Activated T-cell treated with anti-CD3 and anti-CD28 coated beads for 1 hour (primary cell): ENCODE results near the gene TFAP2C.
"Not testable (repeated sequence)": the region's sequence is repeated elsewhere in the genome, so short reads cannot be mapped to it uniquely, and the experiment has no call there.

Source experiments
- DNase-seq: peaks from one replicate; pipeline ENCODE4 v3.0.0-alpha.2; 2020; ENCODE audit warnings: low read depth

The TFAP2C gene

DNA sequence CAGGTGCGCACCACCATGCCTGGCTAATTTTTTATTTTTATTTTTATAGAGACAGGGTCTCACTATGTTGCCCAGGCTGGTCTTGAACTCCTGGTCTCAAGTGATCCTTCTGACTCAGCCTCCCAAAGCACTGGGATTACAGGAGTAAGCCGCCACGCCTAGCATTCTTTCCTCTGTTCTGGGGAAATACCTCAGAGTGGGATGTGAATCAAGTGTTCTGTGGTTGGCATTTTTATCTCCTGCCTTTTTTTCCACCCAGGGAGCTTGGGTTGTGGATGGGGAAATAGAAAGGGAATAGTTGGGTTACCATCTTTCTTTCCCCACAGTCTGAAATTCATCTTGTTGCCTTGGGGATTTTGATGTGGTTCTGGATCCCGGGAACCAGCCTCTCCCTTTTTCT lies 24.1 kb downstream of the TFAP2C start:
- no peak for DNase-seq

DNA sequence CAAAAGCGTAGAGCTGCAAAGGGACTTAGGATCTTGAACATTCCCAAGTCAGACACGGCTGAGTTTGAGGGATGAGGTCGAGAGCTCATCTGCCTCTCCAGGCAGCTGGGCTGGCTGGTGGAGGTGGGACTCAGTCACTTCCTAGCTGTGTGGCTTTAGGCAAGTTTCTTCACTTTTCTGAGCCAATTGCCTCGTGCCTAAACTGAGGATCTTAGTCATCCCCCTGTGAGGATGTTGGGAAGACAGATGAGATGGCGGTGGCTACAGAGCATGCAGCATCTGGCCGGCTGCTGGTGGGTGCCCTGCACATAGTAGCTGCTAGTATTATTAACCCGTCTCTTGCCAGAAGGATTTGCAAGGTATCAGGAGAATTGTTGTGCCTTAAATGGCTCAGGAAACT lies 27.5 kb downstream of the TFAP2C start:
- no peak for DNase-seq

DNA sequence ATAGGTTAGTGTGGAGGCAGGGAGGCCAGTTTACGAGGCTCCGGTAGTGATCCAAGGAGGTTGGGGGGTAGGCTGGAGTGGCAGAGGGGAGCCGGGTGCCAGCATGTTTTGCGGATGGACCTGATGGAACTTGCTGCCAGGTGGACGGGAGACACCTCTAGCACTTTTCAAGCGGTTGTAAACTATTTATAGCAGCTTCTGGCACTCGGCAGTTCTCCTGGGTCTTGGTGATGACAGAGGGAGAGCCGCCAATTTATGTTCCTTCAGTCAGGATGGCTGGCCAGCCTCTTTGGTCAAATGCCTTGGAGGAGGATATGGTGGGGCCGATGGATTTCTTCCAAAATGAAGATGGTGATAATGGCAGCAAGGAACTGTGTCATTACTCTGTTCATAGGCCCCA lies 28.8 kb downstream of the TFAP2C start:
- DNase-seq, result no peak

DNA sequence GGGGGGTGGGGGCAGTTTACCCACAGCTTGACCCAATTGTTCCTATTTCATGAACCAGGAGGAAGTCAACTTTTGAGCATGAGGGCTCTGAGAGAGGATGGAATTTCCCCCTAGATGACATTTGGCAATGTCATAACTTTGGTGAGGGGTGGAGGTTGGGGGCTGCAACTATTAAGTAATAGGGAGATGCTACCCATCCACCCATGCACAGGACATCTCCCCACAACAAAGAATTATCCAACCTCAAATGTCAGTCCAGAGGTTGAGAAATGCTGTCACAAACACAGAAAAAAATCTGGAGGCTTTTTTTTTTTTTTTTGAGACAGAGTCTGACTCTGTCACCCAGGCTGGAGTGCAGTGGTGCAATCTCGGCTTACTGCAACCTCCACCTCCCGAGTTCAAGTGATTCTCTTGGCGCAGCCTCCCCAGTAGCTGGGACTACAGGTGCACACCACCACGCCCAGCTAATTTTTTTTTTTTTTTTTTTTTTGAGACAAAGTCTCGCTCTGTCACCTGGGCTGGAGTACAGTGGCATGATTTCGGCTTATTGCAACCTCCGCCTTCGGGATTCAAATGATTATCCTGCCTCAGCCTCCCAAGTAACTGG lies 29.3 kb downstream of the TFAP2C start:
- DNase-seq, result not testable (repeated sequence)

DNA sequence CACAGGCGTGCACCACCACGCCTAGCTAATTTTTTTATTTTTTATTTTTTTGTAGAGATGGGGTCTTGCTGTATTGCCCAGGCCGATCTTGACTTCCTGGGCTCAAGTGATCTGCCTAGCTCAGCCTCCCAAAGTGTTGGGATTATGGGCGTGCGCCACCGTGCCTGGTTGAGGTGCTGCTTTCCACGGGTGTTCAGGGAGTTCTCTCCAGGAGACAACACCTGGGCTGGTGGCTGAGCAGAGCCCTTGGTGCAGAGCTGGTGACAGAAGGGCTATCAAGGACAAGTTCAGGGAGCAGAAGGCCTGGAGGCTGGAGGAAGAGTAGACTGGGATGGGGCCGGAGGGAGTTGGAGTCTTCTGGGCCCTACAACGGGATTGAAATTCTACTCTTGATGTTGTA lies 34.6 kb downstream of the TFAP2C start:
- DNase-seq, result no peak

DNA sequence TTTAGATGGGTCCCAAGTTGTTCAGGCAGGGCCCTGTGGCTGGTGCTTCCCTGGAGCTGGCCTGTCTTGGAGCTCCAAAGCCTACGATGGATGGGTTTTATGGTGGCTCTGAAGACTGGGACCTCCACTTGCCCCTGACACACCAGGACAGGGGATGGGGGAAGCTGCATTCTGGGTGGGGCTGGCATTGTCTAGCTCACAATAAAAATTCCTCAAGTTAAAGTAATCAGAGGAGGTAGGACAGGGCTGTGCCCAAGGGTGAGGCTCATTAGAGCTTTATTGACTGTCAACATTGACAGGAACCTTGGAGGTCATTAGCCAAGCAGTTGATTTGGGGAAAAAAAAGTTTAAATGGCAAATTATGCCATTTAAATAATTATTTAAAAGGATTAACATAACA lies 35.7 kb downstream of the TFAP2C start:
- DNase-seq, result no peak

DNA sequence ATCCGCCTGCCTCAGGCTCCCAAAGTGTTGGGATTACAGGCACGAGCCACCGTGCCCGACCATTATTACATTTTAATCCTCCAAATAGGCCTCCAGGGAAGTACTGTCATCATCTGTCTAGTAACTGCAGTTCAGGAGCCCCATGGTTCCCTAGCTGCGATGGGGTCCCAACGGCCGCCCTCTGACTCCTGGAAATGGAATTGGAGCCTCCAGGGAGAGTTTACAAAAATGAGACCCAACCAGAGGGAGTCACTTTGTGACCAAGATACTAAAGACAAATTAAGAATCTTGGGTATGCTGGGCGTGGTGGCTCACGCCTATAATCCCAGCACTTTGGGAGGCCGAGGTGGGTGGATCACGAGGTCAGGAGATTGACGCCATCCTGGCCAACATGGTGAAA lies 36.7 kb downstream of the TFAP2C start:
- no peak for DNase-seq

DNA sequence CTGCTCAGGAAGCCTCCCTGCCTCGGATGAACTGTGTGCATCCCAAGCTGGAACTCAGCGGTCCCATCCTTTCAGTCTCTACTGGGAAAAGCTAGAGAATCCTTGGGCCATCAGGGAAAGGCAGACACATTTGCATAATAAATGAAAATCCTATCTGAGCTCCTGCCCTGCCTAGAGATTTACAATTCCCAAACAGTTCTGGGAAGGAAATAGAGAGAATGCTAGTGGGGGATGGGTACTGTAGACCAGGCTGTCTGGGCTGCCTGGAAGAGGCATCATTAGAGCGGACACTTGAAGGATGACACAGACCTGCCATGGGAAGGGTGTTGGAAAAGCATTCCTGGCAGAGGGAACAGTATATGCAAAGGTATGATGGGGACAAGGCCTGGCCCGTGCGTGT lies 44.3 kb downstream of the TFAP2C start:
- DNase-seq, result no peak

DNA sequence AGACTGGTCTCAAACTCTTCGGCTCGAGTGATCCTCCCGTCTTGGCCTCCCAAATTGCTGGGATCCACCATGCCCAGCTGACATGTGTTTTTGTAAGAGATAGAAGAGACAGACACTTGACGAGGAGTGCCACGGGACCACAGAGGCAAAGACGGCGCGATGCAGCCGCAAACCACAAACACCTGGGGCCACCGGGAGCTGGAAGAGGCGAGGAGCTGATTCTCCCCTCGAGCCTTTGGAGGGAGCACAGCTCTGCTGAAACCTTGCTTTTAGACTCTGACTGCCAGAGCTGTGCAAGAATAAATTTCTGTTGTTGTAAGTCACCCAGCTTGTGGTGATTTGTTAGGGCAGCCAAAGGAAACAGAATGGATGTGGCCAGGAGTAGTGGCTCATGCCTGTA lies 46.9 kb downstream of the TFAP2C start:
- no peak for DNase-seq

DNA sequence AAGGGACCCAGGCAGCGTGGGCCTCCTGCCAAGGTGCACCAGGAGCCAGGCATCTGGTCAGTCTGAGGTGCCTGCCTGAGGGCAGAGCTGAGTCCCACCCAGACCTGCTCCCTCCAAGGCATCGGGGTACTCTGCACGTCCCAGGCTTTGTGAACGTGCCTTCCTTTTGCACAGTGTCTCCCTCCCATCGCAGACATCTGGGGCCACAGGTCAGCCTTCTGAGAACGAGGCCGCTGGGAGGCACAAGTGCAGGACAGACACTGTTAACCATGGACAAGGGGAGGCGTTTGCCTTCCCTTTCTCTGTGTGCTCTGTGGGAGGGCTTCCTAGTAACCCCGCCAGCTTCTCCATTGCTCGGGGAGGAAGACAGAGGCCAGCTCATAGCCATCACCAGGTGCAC lies 47.6 kb downstream of the TFAP2C start:
- no peak for DNase-seq

DNA sequence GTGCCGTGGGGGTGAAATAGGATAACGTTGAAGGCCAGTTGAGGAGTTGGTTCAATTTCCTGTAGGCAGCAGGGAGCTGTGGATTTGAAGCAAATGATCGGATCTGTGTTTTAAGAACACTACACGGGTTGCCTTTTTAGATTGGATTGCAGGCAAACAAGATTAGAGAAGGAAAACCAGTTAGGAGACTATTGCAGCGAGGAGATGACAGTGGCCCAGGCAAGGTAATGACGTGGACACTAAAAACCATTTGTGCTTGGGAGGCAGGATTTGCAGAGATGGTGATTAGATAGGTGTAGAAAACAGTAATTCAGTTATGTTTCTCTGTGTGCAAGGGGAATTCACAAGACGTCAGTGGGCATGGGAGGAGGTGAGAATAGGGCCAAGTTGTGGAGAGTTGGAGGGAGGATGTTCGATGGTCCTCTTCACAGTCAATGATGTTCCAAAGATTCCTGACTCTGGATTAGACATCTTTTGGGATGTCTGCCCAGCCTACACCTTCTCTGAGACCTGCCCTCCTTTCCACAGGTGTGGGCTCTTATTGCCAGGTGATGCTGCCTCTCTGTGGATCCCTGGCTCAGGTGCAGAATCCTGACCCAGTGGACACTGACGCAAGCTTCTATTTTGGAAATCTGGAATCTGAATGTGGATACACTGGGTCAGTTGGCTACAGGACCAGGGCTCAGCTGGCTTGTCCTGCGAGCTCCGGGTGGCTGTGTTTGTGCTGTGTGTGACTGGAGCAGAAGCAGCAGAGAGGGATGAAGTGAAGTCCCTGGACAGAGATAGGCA lies 54.2 kb downstream of the TFAP2C start:
- no peak for DNase-seq

DNA sequence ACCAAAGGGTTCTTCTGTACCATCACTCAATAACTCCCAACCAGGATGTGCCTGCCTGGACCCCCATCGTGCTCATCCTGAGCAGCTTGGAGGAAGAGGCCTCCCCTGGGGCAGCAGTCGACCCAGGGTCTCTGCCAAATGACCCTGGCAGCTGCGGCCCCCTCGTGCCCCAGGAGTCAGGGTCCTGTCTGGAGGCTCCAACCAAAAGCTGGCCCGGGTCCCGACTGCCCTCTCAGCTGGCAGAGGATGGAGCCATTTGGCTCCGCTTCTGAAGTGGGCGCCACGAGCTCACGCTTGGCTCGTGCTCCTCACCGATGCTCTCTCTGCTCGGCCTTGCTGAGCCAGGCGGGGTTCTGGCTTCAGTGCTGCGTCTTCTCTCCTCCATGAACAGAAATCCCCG lies 56.8 kb downstream of the TFAP2C start:
- DNase-seq, result no peak

DNA sequence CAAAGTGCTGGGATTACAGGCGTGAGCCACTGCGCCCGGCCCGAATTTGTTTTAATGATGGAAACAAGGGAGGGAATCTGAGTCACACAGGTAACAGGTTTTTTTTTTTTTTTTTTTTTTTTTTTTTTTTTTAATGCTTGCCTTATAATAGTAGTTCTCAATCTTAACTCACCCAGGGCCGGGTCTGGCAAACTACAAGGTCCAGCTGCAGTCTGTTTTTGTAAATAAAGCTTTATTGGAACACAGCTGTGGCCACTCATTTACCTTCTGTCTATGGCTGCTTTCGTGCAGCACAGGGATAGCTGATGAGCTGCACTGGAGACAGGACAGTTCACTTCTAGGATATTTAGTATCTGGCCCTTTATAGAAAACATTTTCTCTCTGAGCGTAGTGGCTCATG lies 58.0 kb downstream of the TFAP2C start:
- DNase-seq, result no peak

DNA sequence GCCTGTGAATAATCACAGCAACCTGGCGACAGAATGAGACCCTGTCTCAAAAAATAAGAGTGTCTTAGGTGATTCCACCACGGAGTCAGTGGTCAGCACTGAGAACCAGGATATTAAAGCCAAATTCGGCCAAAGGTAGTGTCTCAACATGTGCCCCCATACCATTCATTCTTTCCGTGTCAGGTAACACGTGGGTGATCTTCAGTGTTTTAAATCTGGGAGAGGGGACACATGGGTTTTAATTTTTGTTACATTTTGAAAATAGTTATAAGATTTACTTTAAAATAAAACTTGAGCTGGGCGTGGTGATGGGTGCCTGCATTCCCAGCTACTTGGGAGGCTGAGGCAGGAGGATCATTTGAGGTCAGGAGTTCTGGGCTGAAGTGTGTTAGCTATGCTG lies 59.0 kb downstream of the TFAP2C start:
- DNase-seq, result no peak
